G401 (cell line): Measurements from ENCODE around the gene WASF2. TPM values are rescaled to one million over a fixed set of nuclear protein-coding genes. Genes with fewer than 3 reads are reported as not detected.
"Not testable (repeated sequence)": the region's sequence is repeated elsewhere in the genome, so short reads cannot be mapped to it uniquely, and the experiment has no call there.

ENCODE experiments used
- DNase-seq: peaks from one replicate; pipeline ENCODE4 v3.0.0-alpha.2; 2015; ENCODE audit warnings: low spot score
- in situ Hi-C: cut with HindIII; loops from 2 replicates; pipeline ENCODE4 v1.10.0; 2016; ENCODE audit warnings: low sequenced_read_pairs, mixed read lengths
- total RNA-seq: library from RNA; depleted of rRNA; stranded (reverse); fragments of >200 nt; shearing (Covaris generic); gene quantifications from 2 replicates; pipeline ENCODE4 v1.2.3, GENCODE V29; 2014; rRNA removed

Gene WASF2, protein sequence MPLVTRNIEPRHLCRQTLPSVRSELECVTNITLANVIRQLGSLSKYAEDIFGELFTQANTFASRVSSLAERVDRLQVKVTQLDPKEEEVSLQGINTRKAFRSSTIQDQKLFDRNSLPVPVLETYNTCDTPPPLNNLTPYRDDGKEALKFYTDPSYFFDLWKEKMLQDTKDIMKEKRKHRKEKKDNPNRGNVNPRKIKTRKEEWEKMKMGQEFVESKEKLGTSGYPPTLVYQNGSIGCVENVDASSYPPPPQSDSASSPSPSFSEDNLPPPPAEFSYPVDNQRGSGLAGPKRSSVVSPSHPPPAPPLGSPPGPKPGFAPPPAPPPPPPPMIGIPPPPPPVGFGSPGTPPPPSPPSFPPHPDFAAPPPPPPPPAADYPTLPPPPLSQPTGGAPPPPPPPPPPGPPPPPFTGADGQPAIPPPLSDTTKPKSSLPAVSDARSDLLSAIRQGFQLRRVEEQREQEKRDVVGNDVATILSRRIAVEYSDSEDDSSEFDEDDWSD
- 10.4 and 14.2 TPM in 2 replicates for total RNA-seq

DNA sequence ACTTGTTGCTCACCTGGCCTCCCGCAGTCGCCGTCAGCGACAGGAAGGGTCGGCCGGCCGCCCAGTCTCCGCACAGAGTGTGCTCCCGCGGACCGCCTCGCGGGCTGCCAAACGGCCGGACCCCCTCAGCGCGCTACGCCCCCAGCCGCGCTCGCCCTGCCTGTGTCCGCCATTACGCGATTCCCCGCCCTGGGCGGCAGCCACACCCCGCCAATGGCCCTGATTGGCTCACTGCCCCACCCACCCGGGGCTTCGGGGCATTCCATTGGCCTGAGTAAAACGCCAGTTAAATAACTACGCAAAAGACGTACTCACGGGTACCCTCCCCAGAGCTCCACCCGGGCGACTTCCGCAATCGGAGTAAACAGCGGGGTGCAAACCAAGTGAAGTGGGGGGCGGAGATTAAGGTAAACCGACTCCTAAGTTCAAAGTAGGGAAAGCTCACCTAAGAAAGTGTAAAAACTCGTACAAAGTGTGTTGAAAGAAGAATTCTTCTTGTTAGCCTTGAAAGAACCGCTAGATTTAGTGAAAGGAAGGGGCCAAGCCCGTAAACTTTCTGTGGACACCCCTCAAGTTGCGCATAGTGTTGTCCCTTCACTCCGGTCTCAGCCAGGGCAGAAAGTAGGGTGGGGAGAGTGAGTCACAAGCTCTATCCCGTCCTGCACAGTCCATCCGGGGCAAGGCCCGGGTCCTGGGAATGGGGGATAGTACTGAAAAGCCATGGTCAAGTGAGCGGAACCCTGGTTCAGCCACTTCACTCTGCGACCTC, at the start of gene WASF2:
Gene WASF2, minus strand, starts transcription at position 195 of the 769 bp plus-strand sequence. CDS start 61,277 bp downstream, outside the sequence.
- DNase-seq: peak; percentile 98
- in situ Hi-C loops: no loop called here

DNA sequence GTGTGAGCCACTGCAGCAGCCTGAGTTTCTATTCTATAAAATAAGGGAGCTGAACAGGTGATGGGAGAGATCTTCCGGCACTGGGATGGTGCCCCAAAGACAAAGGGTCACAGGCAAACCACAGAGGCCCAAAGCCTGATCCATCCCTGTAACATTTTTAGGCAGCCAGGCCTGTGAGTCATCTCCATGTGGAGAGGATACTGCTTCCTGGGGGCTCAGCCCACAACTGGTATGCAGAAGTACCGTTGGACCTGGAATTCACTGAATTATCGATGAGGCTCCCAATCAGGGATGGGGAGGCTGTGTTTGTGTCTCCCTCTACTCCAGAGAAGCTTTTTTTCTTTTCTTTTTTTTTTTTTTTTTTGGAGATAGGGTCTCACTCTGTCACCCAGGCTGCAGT, 48.8 kb upstream of the WASF2 start:
- in situ Hi-C loops: no loop called here
- no peak for DNase-seq

DNA sequence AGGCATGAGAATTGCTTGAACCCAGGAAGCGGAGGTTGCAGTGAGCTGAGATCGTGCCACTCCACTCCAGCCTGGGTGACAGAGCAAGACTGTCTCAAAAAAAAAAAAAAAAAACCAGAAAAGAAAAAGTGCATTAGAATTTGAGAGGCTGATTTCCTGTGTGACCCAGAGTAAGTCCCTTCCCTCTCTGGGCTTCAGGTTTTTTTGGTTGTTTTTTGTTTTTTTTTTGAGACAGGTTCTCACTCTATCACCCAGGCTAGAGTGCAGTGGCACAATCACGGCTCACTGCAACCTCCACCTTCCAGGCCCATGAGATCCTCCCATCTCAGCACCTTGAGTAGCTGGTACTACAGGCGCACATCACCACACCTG, 48.3 kb upstream of the WASF2 start:
- DNase-seq, in situ Hi-C loops: not testable (repeated sequence)

DNA sequence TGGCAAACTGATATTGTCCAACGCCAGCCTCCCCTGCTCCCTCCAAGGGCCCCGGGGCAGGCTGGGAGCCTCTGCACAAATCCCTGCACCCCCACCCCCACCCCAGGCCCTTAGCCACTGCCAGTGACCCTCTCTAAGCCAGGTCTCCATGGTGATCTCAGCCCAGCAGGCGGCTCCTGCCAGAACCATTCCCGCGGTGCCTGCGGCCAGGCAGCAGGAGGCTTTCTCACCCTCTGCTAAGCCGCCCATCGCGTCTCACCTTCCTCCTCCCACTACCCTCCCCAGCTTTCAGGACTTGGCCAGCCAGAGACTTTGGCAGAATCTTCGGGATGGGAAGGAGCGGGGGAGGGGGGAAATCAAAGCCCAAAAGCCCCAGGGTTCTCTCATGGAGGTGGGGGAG, 46.8 kb upstream of the WASF2 start:
- in situ Hi-C loops: no loop called here
- peak; percentile 76 for DNase-seq

DNA sequence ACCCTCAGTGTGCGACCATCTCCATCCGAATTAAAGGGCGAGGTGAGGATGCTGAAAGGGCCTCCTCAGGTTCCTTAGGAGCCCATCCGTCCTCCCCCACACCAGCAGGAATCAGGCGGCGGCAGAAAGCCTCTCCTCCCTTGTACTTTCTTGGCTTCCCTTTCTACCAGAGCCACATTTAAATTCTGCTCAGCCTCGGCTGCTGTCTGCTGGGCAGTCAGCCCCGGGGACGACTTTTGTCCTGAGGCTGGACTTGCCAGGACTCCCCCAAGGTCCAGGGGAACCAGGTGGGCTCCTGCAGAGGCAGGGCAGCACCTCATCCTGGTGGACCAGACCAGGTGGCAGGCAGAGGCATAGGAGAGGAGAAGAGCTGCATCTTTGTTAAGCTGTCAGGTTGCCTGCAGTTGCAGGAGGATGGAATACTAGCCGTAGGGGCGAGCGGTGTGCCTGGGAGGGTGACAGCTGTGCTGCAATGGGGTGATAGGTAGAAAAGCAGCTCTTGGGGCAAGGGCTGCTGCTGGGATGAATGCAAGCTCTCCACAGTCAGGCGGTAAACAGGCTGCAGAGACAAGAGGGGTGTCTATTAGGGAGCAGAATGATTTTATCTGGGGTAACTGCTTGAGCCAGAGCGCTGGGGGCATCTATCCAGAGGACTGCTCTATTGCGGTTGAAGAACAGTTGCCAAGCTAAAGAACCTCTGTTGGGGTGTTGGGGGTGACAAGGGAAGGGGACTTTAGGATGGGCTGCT, 46.2 kb upstream of the WASF2 start:
- DNase-seq: peak; percentile 66
- in situ Hi-C loops: no loop called here

DNA sequence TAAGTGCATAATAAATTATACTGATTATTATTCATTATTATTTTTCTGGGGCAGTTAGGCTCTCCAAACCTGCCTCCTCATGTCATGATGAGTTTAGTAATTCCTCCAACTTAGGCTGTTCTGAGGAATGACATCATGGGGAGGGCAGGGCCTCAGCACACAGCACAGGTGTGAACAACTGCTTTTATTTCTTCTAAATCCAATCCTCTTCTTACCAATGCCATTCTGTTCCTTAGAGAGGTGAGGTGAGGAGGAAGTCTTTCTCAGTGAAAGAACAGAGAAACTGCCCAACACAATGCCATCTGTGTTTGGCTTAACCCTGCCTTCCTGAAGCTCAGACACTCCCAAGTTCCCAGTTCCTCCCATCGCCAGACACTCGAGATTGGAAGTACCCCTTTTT, 45.4 kb upstream of the WASF2 start:
- in situ Hi-C loops: no loop called here
- peak; percentile 44 for DNase-seq

DNA sequence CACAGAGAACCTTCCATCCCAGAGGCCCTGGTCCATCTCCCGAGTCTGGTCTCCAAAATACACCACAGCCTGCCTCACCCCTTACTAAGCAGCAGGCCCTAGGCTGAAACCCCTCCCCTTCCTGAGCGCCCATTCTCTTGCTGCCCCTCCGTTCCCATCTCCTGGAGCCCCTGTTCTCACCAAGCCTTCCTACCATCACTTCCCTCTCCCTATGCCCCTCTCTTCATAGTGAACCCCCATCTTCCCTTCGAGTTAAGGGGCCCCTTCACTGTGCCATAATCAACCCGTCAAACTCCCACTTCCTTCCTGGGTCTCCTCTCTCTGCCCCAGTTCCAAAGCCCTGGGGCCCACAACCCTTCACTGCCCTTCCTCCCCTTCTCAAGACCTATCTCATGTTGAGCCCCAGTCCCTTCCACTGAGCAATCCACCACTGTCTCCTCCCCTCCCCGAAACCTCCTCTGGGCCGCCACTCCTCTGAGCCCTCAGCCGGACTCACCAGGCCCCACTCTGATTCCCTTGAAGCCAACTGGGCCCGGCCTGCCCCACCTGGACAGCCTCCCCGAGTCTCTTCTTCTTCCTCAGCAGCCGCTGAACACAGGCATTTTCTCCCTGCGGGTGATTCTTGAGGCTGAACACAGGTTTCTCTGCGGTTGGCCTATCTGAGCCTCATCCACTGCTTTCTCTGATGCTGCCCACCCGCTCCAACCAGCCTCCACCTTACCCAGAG, 42.2 kb upstream of the WASF2 start:
- in situ Hi-C loops: no loop called here
- no peak for DNase-seq

DNA sequence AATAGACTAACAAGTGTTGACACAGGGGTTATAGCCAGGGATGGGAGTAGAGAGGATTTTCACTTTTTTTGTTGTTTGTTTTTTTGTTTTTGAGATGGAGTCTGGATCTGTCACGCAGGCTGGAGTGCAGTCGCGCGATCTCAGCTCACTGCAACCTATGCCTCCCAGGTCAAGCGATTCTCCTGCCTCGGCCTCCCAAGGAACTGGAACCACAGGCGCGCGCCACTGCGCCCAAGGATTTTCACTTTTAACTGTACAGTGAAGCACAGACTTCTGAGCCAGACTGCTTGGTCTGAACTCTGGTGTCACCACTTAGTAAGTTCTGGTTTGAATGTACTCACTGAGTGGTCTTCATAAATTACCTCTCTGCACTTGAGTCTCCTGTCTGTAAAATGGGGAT, 40.2 kb upstream of the WASF2 start:
- no peak for DNase-seq
- in situ Hi-C loops: no loop called here

DNA sequence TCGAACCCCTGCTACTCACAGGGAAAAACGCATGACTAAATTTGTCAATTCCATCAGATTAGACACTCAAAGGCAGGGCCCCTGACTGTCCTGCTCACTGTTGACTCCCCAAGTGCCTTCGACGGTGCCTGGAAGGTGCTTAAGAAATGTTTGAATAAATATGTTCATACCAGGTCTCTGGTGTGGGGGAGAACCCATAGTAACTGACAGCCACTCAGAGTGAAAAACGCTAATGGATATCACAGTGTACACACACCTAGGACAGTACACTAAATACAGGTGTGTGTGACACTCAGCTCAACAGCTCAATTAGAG, 39.7 kb upstream of the WASF2 start:
- in situ Hi-C loops: no loop called here
- no peak for DNase-seq

DNA sequence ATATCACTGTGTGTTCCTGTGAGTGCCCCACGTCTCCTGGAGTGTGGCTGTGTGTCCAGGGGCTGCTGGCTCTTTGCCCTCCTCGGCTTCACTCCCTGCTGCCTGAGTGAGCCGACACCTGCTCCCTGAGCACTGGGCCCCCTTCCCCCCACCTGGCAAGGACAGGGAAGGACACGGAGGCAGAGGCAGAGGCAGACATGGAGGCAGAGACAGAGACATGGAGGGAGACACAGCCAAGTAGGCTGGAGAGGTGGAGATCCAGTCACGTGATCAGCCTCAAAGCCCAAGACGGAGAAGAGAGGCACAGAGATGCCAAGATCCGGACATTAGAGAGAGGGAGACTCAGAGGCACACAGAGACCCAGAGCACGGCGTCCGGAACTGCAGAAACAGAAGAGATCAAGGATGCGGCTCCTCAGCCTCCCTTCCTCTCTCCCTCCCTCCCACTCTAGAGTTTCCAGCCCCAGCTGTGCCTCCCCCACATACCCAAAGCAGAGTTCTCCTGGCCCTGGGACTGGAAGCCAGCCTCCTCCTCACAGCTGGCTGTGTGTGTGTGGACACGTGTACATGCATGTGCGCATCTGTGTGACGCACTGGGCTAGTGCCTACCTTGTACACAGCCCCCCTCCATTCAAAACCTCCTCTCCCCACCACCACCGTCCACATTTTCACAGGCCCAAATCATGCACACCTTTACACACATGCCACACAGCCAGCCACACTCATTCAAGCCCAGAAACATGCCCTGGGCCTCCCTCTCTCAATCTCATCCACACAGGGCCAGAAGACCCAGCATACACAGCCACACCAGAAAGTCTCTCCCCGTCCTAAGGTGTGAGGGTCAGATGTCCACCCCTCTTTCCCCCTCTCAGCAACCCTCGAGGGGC, 39.1 kb upstream of the WASF2 start:
- DNase-seq: peak; percentile 90
- in situ Hi-C loops: no loop called here

DNA sequence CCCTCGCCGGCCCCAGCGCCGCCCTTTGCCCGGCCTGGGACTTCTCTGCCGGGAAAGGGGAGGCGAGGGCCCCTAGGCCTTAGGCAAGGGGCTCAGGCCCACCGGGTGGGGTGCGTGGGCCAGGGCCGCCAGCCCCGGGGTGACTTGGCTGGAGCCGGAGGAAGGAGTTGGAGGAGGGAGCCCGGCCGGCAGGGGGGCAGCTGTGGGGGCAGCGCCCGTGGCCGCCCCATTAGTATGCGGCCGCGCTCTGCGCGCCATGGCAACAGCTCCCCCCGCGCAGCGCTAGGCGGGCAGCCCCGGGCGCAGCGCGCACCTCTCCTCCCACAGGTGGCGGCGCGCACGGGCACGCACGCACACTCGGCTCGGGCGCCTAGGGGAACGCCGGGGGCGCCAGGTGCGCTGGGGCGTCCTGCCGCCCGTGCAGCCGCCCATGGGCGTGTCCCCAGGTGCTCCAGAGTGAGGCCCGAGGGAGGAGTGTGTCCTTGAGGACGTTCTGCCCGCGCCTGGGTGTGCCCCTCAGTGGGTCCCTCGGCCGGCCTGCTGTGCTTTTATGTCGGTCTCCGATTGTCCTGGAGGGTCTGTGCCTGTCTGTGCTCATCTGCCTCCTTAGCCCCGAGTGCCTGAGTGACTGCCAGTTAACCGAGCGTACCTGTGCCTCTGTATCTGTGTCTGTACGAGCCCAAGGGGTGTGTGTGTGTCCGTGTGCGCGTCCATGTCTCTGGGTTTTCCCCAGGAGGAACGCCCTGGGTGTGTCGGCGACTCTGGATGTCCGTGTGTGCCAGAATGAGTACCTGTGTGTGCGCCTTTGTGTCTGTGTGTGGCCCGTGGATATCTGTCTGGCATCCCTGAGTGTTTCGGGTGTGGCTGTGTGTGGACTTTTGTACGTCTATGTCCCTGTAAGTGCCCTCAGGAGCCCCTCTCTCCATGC, 38.2 kb upstream of the WASF2 start:
- in situ Hi-C loops: no loop called here
- peak; percentile 72 for DNase-seq

DNA sequence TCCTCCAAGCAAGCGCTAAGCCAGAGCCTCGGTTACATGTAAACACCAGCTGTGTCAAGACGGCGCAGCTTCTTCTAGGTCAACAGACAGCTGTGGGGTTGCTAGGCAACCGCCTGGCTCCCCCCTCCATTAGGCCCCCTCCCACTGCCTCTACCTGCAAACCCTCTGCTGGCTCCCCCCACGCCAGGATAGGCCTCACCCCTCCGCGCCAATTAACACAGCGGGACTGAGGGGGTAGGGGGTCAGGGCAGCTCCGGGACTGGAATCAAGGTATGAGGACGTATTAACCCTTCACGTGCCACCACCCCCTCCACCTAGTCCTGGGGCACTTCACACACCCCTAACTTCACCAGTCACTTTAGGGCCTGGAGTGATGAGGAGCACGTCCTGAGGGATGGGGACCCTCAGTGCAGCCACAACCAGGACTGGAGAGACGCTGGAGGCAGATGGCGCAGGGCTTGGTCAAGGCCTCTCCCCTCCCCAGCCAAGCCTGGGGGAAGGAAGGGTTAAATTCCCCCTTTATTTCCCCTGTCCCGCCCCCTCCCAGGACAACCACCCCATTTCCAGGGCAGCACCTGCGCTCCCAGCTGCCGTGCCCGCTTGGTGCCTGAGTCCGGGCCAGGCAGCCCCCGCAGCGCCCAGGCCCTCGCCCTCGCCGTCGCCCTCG, 37.4 kb upstream of the WASF2 start:
- DNase-seq: no peak
- in situ Hi-C loops: no loop called here

DNA sequence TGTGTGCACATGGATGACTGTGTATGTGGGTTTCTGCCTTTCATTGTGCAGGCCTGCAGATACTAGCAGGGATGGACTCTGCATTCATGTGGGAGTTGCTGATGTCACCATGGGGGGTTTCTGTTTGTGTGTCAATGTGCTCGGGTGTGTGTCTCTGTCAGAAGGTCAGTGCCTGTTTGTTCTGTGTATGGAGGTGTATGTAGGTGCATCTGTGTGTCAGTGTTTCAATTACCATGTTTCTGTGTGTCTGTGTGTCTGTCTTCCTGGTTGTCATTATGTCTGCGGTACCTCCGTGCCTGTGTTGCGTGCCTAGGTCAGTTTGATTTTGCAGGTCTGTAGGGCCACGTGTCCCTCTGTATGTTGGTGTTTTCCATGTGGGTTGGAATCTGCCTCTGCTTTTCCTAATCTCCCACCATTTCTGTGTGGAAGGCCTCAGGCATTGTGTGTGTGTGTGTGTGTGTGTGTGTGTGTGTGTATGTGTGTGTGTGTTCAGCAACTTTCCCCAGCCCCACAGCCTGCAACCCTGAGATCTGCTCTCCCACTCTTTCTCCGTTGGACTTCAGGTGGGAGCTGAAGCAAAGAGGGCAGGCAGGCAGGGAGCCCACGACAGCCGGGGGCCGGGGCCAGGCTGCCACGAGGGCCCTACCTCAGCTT, 36.7 kb upstream of the WASF2 start:
- peak; percentile 57 for DNase-seq
- in situ Hi-C loops: no loop called here

DNA sequence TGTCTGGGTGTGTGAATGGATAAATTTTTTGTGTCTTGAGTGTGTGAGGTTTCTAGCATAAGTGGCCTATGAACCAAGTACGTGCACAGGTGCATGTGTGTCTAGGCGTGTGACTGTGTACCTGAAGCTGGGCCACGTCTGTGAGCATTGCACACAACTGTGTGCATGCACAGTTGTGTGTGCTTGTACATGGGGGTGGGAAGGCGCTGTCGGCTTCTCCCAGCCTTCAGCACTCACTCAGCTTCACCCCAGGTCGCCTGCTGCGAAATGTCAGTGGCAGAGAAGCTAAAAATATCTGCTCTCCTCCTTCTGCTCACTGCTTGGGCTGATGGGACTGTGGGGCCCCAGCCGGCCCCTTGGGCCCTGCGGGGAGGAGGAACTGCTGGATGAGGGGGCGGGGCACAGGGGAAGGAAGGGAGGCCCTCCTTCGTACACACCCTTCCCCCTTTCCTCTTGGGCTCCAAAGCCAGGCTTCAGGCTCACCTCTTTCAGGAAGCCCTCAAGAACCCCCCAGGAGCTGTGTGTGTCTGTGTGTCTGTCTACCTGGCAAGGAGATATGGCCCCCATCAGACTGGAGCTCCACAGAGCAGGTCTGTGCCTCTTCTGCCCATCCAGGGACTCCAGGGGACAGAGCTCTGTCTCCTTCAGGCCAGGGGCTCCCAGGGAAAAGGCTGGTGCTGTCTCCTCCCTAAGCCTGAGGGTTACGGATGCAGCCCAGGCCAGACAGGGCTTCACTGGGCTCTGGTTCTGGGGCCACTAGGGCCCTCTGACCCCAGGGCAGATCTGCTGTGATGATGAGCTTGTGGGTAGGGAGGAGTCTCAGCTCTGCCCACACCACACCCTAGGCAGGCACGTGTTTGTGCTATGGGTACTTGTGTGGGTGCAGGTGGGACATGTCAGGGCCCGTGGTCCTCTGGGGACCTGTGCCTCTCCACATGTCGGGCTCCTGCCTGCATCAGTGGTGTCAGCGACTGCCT, 35.6 kb upstream of the WASF2 start:
- peak; percentile 76 for DNase-seq
- in situ Hi-C loops: no loop called here

DNA sequence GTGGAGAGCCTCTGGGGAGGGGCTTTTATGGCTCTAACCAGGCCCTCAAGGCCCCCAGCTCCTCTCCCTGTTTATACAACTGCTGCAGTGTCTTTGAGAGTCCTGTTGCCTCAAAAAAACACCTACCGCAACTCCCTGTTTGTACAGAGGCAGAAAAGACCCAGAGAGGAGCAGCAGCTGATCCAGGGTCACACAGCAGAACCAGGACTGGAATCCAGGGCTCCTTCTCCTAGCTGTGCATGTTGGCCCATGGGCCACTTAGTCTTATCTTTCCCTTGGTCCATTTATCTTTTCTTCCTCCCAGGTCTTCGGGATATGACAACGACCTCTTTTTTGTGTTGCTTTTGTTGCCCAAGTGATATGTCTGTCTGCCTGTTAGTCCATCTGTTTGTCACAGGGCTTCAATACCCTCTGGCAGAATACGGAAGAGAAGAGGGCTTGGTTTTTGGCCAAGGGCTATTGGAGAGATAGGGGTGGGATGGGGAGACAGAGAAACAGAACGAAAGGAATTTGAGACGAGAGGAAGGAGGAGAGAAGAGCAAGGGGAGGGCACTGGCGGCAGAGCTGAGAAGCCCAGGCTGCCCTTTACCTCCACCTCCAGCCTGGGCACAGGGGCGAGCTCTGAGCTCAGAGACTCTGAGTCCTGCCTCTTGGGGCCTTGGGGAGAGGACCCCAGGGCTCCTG, 33.5 kb upstream of the WASF2 start:
- DNase-seq: peak; percentile 46
- in situ Hi-C loops: no loop called here
